Ascending aorta (tissue), 2 donors: ENCODE measurements around the gene LNPEP. TPM values are rescaled to one million over a fixed set of nuclear protein-coding genes. Genes with fewer than 3 reads are reported as not detected.

ENCODE experiments used
- DNase-seq, 2 donors: peaks; one replicate each; pipeline ENCODE4 v3.0.0-alpha.2; 2019; ENCODE audit warnings: low spot score in 2 of 2
- H3K27ac ChIP-seq, 2 donors: fragments of 200-600 bp; sonication (generic); one replicate each; pipeline ENCODE4 v1.5.1; 2016 to 2017; ENCODE audit warnings: mild to moderate bottlenecking in 1 of 2
- H3K27me3 ChIP-seq: fragments of 200-600 bp; sonication (generic); one replicate; pipeline ENCODE4 v1.5.1; 2017
- H3K36me3 ChIP-seq, 2 donors: fragments of 200-600 bp; sonication (generic); one replicate each; pipeline ENCODE4 v1.5.1; 2016
- H3K4me1 ChIP-seq, 2 donors: fragments of 200-600 bp; sonication (generic); one replicate each; pipeline ENCODE4 v1.5.1; 2016 to 2017; ENCODE audit warnings: mild to moderate bottlenecking in 1 of 2
- H3K4me3 ChIP-seq, 2 donors: fragments of 200-600 bp; sonication (generic); one replicate each; pipeline ENCODE4 v1.5.1; 2016 to 2017; ENCODE audit warnings: mild to moderate bottlenecking in 1 of 2
- H3K9me3 ChIP-seq, 2 donors: fragments of 200-600 bp; sonication (generic); one replicate each; pipeline ENCODE4 v1.5.1; 2016
- intact Hi-C: fragments of 100-400 bp; cut with DNase I; formaldehyde crosslinking; loops from one replicate; pipeline ENCODE4 v1.15.1; 2023
- total RNA-seq: library from RNA; depleted of rRNA; stranded (reverse); fragments of >200 nt; gene quantifications from one replicate; pipeline ENCODE4 v1.1.0, GENCODE V29; 2016
- TF ChIP-seq, protein P1 (sequence below), 3 experiments: fragments of 200-600 bp in 2 of 3; fragments of 450-650 bp in 1 of 3; sonication (generic) in 2 of 3; IDR thresholded peaks; one replicate each; pipeline ENCODE4 v1.5.1; 2016 to 2019; ENCODE audit warnings: antibody characterized with exemption in 3 of 3, mild to moderate bottlenecking in 1 of 3, moderate library complexity in 1 of 3

Gene LNPEP
- total RNA-seq, 1 donor from 2014 or later, result 35.3 TPM

DNA sequence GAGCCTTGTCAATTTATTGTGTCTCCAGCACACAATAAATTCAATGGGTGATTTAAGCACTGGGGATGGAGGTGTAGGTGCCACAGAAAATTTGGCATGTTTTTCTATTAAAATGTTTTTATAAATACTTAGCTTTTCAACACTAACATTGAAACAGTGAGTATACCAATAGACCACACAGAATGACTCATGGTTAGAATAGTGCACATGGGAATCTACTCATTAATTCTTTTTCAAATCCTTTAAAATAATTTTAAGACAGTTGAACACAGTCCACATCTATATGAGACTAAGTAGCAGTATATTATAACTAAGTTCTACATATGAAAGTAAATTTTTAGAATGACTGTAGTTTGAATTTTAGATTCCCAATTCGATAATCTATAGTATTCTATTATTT lies 67.1 kb downstream of the LNPEP start:
- TF ChIP-seq, protein P1, sequence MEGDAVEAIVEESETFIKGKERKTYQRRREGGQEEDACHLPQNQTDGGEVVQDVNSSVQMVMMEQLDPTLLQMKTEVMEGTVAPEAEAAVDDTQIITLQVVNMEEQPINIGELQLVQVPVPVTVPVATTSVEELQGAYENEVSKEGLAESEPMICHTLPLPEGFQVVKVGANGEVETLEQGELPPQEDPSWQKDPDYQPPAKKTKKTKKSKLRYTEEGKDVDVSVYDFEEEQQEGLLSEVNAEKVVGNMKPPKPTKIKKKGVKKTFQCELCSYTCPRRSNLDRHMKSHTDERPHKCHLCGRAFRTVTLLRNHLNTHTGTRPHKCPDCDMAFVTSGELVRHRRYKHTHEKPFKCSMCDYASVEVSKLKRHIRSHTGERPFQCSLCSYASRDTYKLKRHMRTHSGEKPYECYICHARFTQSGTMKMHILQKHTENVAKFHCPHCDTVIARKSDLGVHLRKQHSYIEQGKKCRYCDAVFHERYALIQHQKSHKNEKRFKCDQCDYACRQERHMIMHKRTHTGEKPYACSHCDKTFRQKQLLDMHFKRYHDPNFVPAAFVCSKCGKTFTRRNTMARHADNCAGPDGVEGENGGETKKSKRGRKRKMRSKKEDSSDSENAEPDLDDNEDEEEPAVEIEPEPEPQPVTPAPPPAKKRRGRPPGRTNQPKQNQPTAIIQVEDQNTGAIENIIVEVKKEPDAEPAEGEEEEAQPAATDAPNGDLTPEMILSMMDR (IDR thresholded peaks at IDR 0.05), result no peak
- peaks cover 27 to 29% of the 10 kb centered on the region in 2 donors for H3K36me3 ChIP-seq
- H3K4me3 ChIP-seq, result no peak overlapping the region
- intact Hi-C loops, result no loop called here
- H3K9me3 ChIP-seq, result no peaks in the 10 kb centered on the region
- no peak for DNase-seq
- no peak overlapping the region for H3K27ac ChIP-seq
- H3K27me3 ChIP-seq, result no peaks in the 10 kb centered on the region
- no peaks in the 10 kb centered on the region for H3K4me1 ChIP-seq

DNA sequence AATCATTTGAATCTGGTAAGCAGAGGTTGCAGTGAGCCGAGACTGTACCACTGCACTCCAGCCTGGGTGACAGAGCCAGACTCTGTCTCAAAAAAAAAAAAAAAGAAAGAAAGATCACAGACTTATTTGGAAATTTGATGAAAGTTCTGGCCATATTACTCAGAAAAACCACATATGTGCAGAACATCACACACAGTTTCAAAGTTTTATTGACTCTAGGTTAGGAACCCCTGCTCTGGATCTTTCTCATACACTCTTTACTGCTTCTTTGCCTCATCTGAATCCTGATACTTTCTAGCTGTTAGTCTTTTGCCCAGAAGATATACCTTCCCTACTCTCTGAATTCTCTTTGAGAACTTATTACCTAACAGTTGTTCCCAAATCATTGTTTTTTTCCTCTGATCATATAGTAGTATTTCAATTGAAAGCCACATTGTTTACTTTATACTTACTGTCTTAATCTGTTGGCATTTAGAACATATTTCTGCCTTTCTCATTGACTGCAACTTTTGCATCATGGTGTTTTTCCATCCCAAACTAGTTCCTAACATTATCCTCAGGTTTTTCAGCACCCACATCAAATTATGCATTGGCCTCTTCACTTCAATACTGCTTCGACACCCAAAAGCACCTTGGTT lies 68.7 kb downstream of the LNPEP start:
- Histone ChIP-seq H3K36me3 (peaks cover 24 to 29% of the 10 kb centered on the region in 2 donors), H3K4me3 (no peak overlapping the region), H3K4me1 (no peaks in the 10 kb centered on the region), H3K9me3 (no peaks in the 10 kb centered on the region), H3K27ac (no peak overlapping the region), H3K27me3 (no peaks in the 10 kb centered on the region)
- DNase-seq, result no peak
- intact Hi-C loops, result no loop called here
- TF ChIP-seq, protein P1 (IDR thresholded peaks at IDR 0.05), result no peak

DNA sequence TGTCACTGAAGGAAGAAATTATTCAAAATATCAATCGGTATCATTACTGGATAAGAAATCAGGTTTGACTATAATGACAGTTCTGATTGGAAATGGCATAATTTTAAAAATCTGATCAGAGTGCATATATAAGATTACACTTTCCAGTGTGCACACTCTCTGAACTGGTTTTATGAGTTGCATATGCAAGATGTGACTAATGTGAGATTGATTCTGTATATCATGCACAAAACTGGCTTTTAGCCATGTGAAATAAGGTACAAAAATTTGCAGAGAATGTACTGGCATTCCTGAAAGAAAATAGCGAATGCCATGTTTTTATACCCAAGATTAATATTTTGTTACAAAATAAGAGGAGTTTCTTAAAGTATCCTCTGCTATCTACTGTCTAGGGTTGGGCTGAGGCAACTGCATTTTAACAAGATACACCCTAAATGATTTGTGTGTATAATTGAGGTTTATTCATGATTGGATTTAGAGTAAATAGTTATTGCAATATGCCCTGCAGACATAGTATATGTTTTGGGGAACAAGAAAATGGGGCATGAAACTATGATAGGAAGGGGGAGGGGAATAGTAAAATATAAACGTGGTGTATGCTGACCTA lies 70.7 kb downstream of the LNPEP start:
- TF ChIP-seq, protein P1 (IDR thresholded peaks at IDR 0.05), result no peak
- intact Hi-C loops, result no loop called here
- Histone ChIP-seq H3K27ac (no peak overlapping the region), H3K36me3 (peaks cover 24 to 26% of the 10 kb centered on the region in 2 donors), H3K4me1 (no peaks in the 10 kb centered on the region), H3K27me3 (no peaks in the 10 kb centered on the region), H3K9me3 (no peaks in the 10 kb centered on the region), H3K4me3 (no peak overlapping the region)
- no peak for DNase-seq

DNA sequence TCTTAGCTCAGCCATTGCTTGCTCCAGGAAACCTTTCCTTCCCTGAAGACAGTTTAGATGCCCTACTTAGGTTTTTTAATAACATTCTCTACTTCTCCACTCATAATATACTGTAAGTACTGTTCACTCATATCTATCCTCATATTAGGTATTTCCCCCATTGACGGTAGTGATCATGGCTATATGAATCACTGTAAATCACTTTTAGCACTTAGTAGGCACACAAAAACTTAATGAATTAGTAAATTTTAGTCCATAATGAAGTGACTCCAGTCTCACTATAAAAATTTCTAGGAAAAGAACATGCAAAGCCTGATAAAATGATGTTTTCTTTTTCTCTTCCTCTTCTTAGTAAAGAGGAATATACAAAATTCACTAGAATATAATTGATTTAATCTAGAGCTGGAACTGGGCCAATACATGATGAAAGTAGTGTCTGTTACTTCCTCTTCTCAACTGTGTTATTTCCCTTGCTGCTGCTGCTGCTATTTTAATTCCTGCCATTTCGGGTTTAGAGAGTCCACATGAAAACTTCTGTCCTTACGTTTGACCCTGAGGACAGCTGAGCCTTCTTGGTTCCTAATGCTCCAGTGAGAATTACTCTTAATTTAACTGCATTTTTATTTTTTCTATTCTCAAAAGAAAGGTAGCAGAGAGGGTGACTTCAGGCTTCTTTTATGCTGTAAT lies 73.5 kb downstream of the LNPEP start:
- no peak overlapping the region for H3K4me3 ChIP-seq
- H3K36me3 ChIP-seq, result peaks cover 19 to 23% of the 10 kb centered on the region in 2 donors
- no peak for DNase-seq
- no peaks in the 10 kb centered on the region for H3K9me3 ChIP-seq
- no peak overlapping the region for H3K27ac ChIP-seq
- no peaks in the 10 kb centered on the region for H3K4me1 ChIP-seq
- TF ChIP-seq, protein P1 (IDR thresholded peaks at IDR 0.05), result no peak
- no peaks in the 10 kb centered on the region for H3K27me3 ChIP-seq
- intact Hi-C loops, result no loop called here

- Histone ChIP-seq H3K27ac (no peak overlapping the region), H3K9me3 (no peaks in the 10 kb centered on the region), H3K4me3 (no peak overlapping the region), H3K36me3 (peaks cover 18 to 24% of the 10 kb centered on the region in 2 donors), H3K27me3 (no peaks in the 10 kb centered on the region), H3K4me1 (no peaks in the 10 kb centered on the region)
- DNase-seq, result no peak
- TF ChIP-seq, protein P1 (IDR thresholded peaks at IDR 0.05), result no peak
- intact Hi-C loops, result no loop called here
Observed at GRCh38 chr5:97009921-97010320, 74.0 kb downstream of the LNPEP start.
